HG03060 (cell line): ENCODE data around the gene CNOT2.
"Not testable (repeated sequence)": the region's sequence is repeated elsewhere in the genome, so short reads cannot be mapped to it uniquely, and the experiment has no call there.

Experiments
- ATAC-seq: cut with Tn5 transposase; IDR thresholded peaks from one replicate; pipeline ENCODE4 v1.9.1; 2021; ENCODE audit warnings: low read depth, moderate number of reproducible peaks; ENCODE audit not compliant: unreplicated experiment

The CNOT2 gene

DNA sequence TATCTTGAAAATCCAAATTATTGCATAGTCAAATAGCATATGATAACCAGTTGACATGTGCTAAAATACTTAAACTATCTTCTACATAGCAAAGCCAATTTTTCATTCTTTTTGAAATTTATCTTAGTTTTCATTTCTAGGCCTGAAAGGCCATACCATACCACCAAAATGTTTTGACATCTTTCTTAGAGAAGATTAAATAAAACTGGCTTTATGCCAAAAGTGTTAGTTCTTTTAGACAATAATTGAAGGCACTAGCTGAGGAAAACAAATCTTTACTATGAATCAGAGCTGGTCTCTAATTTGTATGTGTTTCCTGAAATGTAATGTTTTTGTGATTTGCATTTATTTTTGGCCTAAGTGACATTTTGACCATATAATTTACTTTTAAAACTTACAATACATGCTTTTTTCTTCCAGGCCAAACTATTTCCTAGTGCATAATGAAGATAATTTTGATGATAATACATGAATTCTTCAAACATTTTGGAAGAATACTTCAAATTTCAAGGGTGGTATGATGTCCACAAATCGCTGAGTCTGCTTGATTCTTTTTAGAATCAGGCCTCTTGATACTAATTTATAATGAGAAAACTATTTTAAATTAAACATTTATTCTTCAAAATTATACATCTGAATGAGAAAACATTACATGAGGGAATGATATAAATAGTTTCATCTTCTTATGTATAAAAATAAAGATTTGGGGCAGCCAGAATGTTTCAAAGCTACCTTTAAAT is 116.4 kb downstream of the CNOT2 start:
- ATAC-seq: no peak

DNA sequence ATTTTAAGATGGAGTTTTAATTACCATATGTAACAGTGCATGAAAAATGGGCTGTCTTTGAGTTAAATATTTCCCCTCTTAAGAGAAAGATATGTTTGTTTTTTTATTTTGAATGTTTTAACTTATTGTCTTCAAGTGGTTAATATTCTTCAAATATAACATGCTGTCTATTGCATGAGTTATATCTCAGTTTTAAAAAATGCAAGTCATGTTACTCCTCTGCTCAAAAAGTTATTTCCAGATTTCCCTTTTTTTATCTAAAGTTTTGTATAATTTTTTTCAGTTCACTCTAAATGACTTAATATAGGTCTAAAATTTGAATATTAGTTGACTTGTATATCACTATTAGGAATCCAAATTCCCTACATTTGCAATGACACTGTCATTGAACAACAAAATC is 117.0 kb downstream of the CNOT2 start:
- no peak for ATAC-seq

DNA sequence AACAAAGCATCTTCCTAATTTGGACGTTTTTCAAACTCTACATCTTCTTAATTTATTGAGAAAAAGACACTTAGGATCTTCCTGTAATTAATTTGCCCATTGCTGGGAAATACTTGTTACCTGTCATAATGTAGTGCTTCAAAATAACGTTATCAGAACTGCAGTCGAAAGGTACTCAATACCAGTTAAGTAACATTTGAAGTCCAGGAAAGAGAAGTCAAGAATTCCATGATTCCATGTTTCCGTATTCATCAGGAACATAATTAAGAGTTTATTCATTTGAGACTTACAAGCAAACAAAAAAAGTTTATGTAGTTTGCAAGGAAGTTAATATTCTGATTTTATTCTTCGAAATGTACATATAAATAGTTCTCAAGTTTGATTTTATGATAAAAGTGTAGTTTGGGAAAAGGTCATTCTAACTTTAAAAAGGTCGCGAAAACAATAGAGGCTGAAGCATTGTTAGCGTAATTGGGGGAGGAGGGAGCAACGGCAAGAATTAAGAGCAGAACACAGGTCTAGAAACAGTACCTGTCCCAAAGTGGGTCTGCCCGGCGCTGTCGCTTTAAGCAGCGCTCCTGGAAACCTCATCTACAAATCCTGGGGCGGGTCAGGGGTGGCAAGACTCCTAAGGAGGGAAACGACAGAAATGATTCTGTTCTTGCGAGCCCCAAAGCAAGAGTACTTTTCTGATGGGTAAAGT is 121.6 kb downstream of the CNOT2 start:
- ATAC-seq: no peak

DNA sequence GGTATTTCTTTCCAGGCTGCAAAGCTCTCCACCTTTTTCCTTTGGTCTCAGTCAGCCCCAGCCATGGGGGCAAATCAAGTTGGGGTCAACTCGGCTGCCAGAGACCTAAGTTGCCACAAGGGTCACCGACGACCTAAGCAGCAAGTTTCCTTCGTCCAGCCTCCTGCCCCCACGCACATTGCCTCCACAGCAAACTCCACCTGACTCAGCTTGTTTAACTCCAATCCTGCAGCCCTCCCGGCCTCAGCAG is 122.1 kb downstream of the CNOT2 start:
- ATAC-seq: no peak

DNA sequence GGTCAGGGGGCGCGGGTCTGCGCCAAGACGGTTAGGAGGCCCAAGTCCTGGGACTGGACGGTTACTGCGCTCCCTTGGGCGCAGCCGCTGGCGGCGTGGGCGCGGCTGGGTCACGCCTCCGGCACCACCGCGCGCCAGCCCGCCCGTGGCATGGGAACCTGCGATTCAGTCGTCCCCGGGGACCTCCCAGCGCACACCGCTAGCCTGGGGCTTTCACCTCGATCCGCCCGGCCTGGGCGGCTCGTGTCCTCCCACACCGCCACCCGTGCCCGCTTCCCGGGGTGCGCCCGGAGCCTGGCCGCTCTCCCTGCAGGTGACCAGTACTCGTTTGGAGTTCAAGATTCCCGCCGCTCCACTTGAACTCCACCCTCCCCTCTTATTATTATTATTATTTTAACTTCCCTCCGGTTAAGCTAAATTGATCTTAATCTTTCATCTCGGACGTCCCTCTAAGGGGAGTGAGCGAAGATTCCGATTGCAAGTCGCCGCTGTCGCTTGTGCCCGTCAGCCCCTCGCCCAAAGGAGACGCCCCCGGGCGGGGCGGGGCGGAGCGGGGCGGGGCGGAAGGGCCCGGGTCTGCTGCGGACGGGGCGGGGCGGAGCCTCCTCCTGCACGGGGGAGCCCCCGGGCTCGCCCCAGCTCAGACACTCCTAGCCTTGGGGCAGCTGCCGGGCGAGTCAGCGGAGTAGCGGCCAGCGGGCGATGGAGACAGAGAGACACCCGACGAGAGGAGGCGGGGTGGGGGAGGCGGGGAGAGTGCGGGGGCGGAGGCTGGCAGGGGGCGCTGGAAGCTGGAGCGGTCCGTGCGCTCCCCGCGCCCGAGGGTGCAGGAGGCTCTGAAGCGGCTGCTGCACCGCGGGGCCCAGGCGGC is 122.7 kb downstream of the CNOT2 start, which contains the start of gene KCNMB4:
Gene KCNMB4 (plus strand): TSS at position 643 of the 871 bp plus-strand sequence. CDS start 445 bp downstream, outside the sequence.
- ATAC-seq: peak; percentile 49

DNA sequence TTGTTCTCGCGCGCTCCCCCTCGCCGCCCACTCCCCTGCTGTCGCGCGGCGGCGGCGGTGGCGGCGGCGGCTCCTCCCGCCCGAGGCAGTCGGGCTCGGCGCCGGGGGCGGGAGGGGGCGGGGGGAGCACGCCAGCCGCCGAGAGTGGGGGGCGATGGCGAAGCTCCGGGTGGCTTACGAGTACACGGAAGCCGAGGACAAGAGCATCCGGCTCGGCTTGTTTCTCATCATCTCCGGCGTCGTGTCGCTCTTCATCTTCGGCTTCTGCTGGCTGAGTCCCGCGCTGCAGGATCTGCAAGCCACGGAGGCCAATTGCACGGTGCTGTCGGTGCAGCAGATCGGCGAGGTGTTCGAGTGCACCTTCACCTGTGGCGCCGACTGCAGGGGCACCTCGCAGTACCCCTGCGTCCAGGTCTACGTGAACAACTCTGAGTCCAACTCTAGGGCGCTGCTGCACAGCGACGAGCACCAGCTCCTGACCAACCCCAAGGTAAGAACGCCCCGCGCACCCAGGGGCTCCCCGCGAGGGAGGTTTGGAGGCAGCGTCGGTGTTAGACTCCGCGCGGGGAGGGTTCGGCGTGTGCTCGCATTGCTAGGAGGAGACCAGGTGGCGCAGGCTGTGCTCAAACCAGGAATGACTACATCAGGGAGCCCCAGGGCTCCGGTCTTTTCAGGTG is 123.5 kb downstream of the CNOT2 start:
- no peak for ATAC-seq

DNA sequence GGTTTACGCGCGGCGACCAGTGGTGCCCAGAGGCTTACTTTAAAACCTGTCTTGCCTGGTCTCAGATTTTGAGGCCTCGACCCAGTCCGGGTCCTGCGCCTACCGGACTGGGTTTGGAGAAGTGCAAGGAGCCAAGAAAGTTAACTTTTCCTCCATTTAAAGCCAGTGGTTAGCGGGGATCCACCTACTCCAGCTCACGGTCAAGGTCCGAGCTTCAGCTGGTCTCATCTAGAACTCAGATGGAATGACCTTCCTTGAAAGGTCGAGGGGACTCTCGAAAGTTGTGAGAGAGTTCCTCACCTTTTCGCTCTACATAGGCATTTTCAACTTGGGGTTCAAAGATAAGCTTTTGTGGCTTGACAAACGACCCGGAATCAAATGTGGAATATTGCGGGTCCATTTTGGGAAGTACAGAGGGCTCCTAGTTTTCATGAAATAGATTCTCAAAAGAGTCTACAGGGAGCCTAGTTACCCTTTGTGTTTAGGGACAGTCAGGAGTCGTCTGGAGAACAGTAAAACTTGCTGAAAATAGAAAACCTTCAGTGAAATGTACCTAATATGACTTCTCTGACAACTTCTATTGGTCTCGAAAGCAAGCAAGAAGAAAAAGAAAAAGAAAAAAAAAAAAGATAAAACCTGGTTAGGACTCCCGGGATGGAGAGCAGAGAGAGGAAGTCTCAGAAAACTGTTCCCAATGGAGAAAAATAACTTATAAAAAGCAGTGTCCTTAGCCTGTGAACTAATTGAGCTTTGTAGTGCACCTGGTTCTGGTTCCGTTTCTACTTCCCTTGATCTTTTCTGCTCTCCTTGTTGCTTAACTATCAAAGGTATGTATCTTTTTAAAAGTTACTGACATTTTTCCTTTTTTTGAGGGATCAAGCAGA is 124.3 kb downstream of the CNOT2 start:
- ATAC-seq: no peak

DNA sequence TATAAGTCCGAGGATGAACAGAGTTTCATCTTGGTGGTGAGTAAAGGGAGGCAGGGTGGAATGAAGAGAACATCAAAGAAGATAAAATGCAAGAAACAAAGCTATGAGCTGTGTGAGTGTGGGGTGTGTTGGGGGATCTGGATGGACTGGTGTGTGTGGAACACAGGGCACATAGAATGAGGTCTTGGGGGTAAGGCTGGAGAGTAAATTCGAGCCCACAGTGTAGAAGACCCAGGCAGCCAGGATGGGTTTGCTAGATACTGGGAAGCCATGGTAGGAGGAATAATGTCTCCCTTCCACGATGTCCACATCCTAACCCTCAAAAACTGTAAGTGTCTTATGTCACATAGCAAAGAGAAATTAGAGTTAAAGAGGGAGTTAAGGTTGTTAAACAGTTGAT is 129.6 kb downstream of the CNOT2 start:
- ATAC-seq: no peak

DNA sequence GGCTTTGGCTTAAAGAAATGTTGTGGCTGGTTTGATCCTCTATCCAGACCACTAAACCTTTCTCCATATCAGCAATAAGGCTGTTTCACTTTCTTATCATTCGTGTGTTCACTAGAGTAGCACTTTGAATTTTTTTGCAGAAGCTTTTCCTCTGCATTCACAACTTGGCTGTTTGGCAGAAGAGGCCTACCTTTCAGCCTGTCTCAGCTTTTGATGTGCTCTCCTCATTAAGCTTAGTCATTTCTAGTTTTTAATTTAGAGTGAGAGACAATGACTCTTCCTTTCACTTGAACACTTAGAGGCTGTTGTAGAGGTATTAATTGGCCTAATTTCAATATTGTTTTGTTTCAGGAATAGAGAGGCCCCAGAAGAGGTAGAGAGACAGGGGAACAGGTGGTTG is 136.6 kb downstream of the CNOT2 start:
- ATAC-seq: no peak

DNA sequence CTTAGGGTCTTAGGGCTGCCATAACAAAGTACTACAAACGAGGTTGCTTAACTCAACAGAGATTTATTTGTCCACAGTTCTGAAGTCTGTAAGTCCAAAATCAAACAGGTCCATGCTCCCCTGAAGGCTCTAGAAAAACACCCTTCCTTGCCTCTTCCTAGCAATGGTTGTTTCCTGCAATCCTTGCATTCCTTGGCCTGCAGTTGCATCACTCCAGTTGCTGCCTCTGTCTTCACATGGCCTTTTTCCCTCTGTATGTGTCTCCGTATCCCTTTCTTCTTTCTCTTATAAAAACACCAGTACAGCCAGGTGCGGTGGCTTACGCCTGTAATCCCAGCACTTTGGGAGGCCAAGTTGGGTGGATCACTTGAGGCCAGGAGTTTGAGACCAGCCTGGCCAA is 140.3 kb downstream of the CNOT2 start:
- no peak for ATAC-seq

DNA sequence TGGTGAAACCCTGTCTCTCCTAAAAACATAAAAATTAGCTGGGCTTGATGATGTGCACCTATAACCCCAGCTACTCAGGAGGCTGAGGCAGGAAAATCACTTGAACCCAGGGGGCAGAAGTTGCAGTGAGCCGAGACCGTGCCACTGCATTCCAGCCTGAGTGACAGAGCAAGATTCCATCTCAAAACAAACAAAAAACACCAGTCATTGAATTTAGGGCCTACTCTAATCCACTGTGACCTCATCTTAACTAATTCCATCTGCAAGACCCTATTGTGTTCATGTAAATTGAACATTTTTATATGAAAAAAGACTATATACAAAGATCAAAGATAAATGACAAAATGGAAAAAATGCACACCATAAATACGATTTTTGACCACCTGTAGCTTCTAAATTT is 140.7 kb downstream of the CNOT2 start:
- no peak for ATAC-seq

DNA sequence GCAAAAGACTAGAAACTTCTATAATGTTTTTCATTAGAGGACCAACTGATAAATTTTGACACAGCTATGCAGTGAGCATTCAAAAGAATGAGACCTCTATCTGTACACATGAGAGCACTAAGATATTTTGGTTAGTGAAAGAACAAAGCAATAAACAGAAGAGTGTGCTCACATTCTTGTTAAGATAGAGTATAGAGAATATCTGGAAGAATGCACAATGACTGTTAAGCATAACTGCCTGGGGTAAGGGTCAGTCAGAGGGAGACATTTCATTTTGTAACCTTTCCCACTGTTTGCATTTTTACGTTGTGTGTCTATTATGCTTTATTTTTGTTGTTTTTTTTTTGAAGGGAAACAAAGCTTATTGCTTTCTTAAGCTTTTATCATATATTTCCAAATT is 143.5 kb downstream of the CNOT2 start:
- ATAC-seq: no peak

DNA sequence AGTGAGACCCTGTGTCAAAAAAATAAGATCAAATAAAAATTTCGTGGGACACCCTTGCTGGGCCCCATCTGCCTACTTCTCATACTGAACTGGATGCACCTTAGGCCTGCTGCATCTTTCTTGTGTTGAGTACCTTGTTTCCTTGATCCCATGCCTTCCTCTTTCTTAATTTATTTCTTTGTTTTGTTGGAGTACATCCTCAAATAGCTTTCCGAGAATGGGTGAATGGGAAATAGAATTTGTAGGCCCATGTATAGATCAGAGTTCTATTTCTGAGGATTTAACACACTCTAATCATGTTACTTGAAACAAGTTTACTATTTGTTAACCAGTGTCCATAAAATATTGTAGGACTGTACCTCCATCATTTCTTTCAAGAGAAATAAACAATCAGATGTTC is 146.4 kb downstream of the CNOT2 start:
- no peak for ATAC-seq

DNA sequence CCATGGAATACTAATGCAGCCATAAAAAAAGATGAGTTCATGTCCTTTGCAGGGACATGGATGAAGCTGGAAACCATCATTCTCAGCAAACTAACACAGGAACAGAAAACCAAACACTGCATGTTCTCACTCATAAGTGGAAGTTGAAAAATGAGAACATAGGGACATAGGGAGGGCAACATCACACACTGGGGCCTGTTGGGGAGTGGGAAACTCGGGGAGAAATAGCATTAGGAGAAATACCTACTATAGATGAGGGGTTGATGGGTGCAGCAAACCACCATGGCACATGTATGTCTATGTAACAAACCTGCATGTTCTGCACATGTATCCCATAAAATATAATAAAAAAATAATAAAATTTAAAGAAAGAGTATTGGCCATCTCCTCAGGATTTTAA is 149.4 kb downstream of the CNOT2 start:
- not testable (repeated sequence) for ATAC-seq

DNA sequence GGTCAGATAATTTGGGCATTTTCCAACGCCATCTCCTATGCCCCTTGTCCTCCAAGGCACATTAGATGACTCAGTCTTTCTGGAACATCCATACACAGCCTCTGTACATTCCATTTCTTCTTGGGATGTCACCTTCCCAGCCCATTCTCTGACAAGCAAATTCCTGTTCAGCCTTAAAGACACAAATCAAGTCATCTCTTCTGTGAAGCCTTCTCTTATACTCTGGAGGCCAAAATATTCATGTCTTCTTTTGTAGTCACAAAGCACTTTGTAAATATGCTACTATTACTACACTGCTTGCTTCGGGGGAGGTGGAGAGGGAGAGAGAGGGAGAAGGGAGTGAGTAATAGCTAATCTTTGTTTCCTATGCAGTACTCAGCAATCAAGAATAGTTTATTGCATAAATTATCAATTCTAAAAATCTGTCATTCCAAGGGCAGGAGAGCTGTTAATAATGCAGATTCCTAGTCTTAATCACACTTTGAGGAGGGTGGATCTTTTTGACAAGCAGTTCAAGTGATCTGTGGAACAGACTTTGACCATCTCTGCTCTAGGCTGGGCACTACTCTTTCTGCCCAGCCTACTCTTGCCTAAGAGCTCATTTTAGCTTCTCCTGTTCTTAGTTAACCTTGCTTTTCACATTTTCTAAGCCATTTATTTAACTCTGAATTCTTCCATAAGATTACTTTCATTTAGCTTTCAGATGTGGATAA is 150.7 kb downstream of the CNOT2 start:
- no peak for ATAC-seq

DNA sequence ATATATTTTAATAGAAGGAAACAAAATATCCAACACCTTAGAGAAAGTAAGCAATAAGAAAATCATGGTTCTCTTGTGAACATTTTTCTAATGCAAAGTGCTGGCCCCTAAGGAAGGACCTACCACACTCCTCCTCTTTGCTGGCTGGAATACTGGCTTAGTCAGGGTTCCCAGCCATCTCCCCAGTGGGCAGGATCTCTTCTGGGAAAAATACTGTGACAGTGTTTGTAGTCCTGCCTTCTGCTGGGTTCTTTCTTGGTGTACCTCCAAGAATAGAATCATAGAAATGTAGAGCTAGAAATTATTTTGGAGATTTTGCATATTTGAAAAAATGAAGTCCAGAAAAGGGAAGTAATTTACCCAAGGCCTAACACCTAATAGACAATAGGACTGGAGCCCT is 154.8 kb downstream of the CNOT2 start:
- no peak for ATAC-seq

DNA sequence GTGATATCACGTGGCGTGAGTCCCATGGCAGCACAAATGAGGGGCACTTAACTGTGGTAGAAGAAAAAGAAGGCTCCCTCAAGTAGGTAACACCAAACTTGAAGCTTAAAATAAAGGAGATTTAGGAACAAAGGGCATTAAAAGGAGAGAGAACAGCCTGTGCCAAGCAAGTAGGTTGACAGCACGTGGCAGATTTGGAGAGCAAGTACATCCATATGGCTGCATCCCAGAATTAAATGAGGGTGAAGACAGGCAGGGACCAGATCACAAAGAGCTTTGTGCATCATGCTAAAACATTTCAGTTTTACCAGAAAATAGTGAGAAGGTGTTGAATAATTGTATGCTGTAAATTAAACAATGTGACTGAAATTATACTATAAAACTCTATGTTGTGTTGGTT is 155.6 kb downstream of the CNOT2 start:
- no peak for ATAC-seq

DNA sequence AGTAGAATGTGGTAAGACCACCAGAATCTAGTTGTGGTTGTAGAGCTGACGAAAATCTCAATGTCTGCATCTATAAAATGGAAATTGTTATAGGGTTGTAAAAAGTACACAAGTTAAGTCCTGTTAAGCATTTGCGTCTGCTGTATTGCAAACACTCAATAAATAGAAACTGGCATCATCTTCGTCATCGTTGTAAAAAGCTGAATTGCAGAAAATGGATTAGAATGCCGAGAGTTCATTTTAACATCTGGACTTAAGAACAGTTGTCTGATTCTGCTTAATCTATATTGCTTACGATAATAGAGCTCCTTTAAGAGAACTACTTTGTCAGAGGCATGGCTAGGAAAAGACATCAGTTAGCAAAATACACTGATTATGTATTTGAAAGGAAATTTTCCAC is 156.1 kb downstream of the CNOT2 start:
- no peak for ATAC-seq

DNA sequence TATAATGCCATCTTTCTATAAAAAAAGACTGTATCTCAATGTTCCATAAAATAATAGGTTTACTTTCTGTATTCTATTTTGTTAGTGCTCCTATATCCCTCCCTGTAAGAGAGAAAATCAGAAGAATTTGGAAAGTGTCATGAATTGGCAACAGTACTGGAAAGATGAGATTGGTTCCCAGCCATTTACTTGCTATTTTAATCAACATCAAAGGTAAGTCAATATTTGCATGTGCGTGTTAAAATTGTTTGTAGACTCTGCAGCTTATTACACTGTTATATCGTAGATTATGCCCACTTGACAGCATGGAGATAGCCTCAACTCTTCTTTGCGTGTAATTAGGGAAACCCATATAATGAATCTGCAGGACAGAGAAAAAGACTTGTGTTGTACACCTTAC is 156.9 kb downstream of the CNOT2 start:
- no peak for ATAC-seq
